Neural cell (in vitro differentiated cells): ENCODE results near the gene ZNF117.

Experiments
- CTCF ChIP-seq: fragments of 450-650 bp; IDR thresholded peaks from 2 replicates; pipeline ENCODE4 v1.5.1; 2014; ENCODE audit warnings: antibody characterized with exemption, mild to moderate bottlenecking, moderate library complexity; ENCODE audit not compliant: poor library complexity, severe bottlenecking
- EP300 ChIP-seq: fragments of 450-650 bp; conservative IDR thresholded peaks from 2 replicates; pipeline ENCODE4 v1.6.1; 2014; ENCODE audit warnings: antibody characterized with exemption, mild to moderate bottlenecking, moderate library complexity; ENCODE audit not compliant: poor library complexity, severe bottlenecking
- EZH2 ChIP-seq: fragments of 200-600, 300-800 bp; shearing (Covaris generic), sonication (generic); IDR thresholded peaks from 2 replicates; pipeline ENCODE4 v1.6.1; 2014; ENCODE audit warnings: antibody characterized with exemption, low read length, borderline replicate concordance, mild to moderate bottlenecking; ENCODE audit not compliant: insufficient read depth, poor library complexity, severe bottlenecking
- MXI1 ChIP-seq: fragments of 450-650 bp; conservative IDR thresholded peaks from 2 replicates; pipeline ENCODE4 v1.6.1; 2014; ENCODE audit warnings: antibody characterized with exemption, mild to moderate bottlenecking; ENCODE audit not compliant: poor library complexity, severe bottlenecking
- POLR2AphosphoS5 ChIP-seq: IDR thresholded peaks from 2 replicates; pipeline ENCODE4 v1.6.1; 2012
- RAD21 ChIP-seq: fragments of 450-650 bp; conservative IDR thresholded peaks from 2 replicates; pipeline ENCODE4 v1.6.1; 2014; ENCODE audit warnings: antibody characterized with exemption, mild to moderate bottlenecking, moderate library complexity
- REST ChIP-seq: IDR thresholded peaks from 2 replicates; pipeline ENCODE4 v1.6.1; 2012; ENCODE audit warnings: borderline replicate concordance
- TAF1 ChIP-seq: IDR thresholded peaks from 2 replicates; pipeline ENCODE4 v1.6.1; 2012; ENCODE audit warnings: low read depth

GRCh38 chr7:64959072-64959747 lies 31.6 kb downstream of the ZNF117 start:
- TF ChIP-seq TAF1, result no peak
- no peak for TF ChIP-seq CTCF
- TF ChIP-seq POLR2AphosphoS5, result no peak
- no peak for TF ChIP-seq EP300
- TF ChIP-seq EZH2, result no peak
- no peak for TF ChIP-seq RAD21
- no peak for TF ChIP-seq REST
- TF ChIP-seq MXI1, result no peak
